Astrocyte of the spinal cord (primary cell): ENCODE data around the gene AASDH.
A peak's percentile ranks its signal among the peaks of the same experiment; 100 is the strongest.

Experiments
- DNase-seq: peaks from one replicate; pipeline ENCODE4 v3.0.0; 2011; ENCODE audit warnings: low read depth, low spot score
- H3K4me3 ChIP-seq: 2 replicates; pipeline ENCODE4 v1.5.1; 2011; ENCODE audit warnings: low read depth, mild to moderate bottlenecking, low read length, moderate library complexity
- in situ Hi-C: cut with HindIII; loops from 2 replicates; pipeline ENCODE4 v1.10.0; 2017; ENCODE audit warnings: low sequenced_read_pairs
- TF ChIP-seq, protein P1 (sequence below): IDR thresholded peaks from 2 replicates; pipeline ENCODE4 v1.5.1; 2012; ENCODE audit warnings: low read depth, mild to moderate bottlenecking, low read length, inconsistent platforms

AASDH gene

DNA sequence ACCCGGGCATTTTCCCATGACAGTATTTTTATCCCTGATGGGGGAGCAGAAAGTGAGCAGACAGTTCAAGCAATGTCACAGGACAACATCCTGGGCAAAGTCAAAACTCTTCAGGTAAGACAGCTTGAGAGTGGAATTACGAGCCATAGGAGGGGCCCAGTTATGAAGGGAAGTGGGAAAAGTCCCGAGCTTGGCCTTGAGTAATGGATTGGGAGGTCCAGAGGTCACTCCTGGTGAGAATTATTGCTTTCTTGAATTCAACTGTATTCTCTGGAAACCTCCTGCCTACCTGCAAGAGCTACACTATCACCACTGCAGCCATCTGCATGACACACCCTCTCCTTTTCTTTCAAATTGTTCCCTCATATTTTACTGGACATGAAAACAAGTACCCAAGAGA is 89.1 kb downstream of the AASDH start:
- H3K4me3 ChIP-seq: no peak overlapping the region
- TF ChIP-seq, protein P1, sequence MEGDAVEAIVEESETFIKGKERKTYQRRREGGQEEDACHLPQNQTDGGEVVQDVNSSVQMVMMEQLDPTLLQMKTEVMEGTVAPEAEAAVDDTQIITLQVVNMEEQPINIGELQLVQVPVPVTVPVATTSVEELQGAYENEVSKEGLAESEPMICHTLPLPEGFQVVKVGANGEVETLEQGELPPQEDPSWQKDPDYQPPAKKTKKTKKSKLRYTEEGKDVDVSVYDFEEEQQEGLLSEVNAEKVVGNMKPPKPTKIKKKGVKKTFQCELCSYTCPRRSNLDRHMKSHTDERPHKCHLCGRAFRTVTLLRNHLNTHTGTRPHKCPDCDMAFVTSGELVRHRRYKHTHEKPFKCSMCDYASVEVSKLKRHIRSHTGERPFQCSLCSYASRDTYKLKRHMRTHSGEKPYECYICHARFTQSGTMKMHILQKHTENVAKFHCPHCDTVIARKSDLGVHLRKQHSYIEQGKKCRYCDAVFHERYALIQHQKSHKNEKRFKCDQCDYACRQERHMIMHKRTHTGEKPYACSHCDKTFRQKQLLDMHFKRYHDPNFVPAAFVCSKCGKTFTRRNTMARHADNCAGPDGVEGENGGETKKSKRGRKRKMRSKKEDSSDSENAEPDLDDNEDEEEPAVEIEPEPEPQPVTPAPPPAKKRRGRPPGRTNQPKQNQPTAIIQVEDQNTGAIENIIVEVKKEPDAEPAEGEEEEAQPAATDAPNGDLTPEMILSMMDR: no peak
- in situ Hi-C loops: no loop called here
- no peak for DNase-seq

GRCh38 chr4:56297776-56298175 is 89.5 kb downstream of the AASDH start:
- in situ Hi-C loops: no loop called here
- TF ChIP-seq, protein P1: no peak
- H3K4me3 ChIP-seq: no peak overlapping the region
- no peak for DNase-seq

GRCh38 chr4:56296526-56296925 is 90.8 kb downstream of the AASDH start:
- in situ Hi-C loops: no loop called here
- TF ChIP-seq, protein P1: no peak
- no peak overlapping the region for H3K4me3 ChIP-seq
- DNase-seq: no peak

DNA sequence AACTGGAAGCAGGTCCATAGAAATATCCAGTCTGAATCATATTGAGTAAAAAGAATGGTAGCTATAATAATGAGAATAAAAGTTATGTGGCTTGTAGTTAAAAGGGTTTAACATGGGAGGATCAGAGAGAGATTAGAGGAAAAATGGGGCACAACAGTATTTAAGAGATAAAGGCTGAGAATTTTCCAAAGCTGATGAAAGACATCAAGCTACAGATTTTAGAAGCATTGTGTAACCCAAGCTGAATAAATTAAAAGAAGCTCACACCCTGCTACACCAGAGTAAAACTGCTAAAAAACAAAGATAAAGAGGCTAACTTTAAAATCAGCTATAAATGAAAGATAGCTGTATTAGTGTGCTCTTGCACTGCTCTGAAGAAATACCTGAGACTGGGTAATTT is 94.2 kb downstream of the AASDH start:
- no peak overlapping the region for H3K4me3 ChIP-seq
- TF ChIP-seq, protein P1: no peak
- no peak for DNase-seq
- in situ Hi-C loops: no loop called here

DNA sequence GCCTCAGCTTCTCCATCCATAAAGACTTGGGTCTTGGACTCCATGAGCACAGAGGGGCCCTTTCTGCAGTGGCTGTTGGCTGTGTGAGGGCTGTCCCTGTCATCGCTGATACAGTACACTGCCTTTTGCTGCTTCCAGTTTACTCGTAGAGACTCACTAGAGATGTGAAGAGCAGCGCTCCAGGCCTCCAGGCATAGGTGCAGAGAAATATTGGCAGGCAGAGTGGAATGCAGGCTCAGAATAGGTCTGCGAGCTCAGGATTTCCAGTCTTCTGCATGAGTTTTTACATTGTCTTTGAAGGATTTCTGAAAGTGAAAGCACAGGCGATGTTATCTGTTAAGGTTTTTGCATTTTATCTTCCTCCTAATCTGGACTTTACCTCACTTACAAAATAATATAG is 97.4 kb downstream of the AASDH start:
- H3K4me3 ChIP-seq: no peak overlapping the region

DNA sequence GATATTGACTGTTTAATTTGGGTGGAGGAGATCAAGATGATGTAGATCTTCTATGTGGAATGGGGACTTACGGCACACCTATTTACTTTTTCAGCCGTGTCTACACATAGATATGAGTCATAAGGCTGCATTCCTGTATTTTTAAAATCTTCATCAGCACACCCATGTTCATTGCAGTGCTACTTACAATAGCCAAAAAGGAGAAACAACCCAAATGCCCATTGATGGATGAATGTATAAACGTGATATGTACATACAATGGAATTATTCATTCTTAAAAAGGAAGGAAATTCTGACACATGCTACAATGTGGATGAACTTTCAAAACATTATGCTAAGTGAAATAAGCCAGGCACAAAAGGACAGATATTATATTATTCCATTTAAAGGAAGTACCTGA is 98.6 kb downstream of the AASDH start:
- no peak overlapping the region for H3K4me3 ChIP-seq
- TF ChIP-seq, protein P1: no peak
- in situ Hi-C loops: no loop called here
- DNase-seq: no peak

More for the DNA sequence above, 97.4 kb downstream of the AASDH start:
- in situ Hi-C loops: no loop called here
- TF ChIP-seq, protein P1: no peak
- peak; percentile 20 for DNase-seq
